ENCODE results near the gene LRRC40.
A peak's percentile ranks its signal among the peaks of the same experiment; 100 is the strongest.
"Not testable (repeated sequence)": the region's sequence is repeated elsewhere in the genome, so short reads cannot be mapped to it uniquely, and the experiment has no call there.

The LRRC40 gene

DNA sequence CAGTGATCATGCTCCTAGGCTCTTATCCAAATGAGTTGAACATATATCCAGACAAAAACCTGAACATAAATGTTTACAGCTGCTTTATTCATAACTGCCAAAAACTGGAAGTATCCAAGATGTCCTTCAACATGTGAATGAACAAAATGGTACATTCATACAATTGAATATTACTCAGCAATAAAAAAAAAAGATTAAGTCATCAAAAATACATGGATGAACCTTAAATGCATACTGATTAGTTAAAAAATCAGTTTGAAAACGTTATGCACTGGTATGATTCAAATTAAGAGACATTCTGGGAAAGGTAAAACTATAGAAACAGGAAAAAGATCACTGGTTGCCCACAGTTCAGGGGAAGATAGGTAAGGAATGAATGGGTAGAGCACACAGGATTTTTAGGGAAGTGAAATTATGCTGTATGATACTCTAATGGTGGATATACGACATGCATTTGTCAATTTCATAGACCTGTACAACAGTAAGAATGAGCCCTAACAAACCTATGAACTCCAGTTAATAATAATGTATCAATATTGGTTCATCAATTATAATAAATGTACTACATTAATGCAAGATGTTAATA is 3.1 kb downstream of the LRRC40 start:
- DNase-seq (ENCODE audit: low read depth) = no peak

DNA sequence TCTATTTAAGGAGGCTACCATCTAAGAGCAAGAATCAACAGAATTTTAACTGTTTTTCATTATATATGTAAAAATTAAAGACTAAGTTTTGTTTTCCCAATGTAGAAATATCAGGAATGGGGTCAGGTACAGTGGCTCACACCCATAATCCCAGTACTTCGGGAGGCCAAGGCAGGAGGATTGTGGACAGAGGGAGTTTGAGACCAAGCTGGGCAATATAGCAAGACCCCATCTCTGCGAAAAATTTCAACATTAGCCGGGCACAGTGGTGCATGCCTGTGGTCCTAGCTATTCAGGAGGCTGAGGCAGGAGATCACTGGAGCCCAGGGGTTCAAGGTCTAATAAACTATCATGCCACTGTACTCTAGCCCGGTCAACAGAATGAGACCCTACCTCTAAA is 5.3 kb downstream of the LRRC40 start:
- DNase-seq (ENCODE audit: low read depth) = no peak

DNA sequence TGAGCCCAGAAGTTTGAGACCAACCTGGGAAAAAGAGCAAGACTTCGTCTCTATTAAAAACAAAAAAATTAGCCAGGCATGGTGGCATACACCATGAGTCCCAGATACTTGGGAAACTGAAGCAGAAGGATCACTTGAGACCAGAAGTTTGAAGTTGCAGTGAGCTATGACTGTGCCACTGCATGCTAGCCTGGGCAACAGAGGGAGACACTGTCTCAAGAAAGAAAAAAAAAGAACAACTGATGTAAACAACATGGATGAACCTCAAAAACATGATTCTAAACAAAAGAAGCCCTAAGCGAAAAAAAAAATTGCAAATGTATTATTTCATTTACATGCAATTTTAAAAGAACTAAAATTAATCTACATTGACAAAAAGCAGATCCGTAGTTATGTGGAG is 9.0 kb downstream of the LRRC40 start:
- DNase-seq (ENCODE audit: low read depth) = no peak

DNA sequence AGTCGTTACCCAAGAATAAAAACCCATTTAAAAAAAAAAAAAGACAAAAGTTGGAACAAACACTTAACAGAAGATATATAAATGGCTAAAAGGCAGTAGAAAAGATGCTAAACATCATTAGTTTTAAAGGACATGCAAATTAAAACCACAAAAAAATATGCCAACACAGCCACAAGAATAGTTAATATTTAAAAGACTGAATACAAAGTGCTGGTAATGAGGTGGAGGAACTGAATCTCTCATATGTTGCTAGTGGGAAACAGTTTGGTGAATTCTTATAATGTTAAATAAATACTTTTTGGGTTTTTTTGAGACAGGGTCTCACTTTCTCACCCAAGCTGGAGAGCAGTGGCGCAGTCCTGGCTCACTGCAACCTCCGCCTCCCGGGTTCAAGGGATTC is 10.0 kb downstream of the LRRC40 start:
- no peak for DNase-seq (ENCODE audit: low read depth)

DNA sequence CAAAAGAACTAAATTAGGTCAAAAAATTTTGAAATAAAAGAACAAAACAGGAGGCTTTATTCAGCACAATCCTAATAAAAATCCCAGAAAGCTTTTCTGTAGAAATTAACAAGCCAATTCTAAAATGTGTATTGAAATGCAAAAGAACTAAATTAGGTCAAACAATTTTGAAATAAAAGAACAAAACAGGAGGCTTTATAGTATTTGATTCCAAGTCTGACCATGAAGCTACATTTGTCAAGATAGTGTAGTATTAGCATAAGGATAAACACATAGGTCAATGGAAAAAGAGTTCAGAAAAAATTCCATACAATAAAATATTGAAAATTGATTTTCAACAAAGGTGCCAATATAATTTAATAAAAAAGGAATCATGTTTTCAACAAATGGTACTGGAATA is 10.8 kb downstream of the LRRC40 start:
- no peak for DNase-seq (ENCODE audit: low read depth)

DNA sequence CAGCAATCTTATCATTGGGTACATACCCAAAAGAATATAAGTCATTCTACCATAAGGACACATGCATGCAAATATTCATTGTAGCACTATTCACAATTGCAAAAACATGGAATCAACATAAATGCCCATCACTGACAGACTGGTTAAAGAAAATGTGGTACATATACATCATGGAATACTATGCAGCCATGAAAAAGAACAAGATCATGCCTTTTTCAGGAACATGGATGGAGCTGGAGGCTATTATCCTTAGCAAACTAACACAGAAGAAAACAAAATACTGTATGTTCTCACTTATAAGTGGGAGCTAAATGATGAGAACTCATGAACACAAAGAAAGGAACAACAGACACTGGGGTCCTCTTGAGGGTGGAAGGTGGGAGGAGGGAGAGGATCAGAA is 12.9 kb downstream of the LRRC40 start:
- not testable (repeated sequence) for DNase-seq (ENCODE audit: low read depth)

DNA sequence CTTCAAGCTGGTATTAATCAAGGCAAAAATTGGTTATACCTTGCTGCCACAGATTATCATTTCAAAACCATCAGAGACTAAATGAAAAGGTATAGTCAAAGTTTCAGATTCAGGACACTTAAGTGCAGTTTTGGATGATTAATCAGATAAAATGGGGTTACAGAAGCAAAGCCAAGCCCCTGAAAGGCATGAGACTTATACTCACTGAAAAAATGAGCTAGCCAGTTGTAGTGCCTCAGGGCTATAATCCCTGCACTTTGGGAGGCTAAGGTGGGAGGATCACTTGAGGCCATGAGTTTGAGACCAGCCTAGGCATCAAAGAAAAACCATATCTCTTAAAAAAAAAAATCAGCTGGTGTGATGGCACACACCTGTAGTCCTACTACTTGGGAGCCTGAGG is 15.2 kb downstream of the LRRC40 start:
- DNase-seq (ENCODE audit: low read depth) = no peak

DNA sequence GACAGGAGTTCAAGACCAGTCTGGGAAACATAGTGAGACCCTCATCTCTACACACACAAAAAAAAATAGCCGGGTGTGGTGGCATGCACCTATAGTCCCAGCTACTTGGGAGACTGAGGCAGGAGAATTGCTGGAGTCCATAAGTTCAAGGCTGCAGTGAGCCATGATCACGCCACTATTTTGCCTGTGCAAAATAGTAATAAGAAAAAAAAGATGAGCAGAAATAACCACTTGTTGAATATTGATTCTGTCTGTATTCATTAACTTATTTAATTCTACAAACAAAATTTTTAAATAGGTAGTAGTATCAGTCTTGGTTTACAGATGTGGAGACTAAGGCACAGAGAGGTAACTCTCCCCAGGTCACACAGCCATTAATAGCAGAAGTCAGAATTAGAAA is 16.9 kb downstream of the LRRC40 start:
- no peak for DNase-seq (ENCODE audit: low read depth)

DNA sequence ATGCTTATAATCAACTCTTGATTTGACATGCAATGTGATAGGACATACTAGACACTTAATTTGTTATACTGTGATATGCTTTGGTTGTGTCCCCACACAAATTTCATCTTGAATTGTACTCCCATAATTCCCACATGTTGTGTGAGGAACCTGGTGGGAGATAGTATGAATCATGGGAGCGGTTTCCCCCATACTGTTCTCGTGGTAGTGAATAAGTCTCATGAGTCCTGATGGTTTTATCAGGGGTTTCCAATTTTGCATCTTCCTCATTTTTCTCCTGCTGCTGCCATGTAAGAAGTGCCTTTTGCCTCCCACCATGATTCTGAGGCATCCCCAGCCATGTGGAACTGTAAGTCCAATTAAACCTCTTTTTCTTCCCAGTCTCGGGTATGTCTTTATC is 20.2 kb downstream of the LRRC40 start:
- DNase-seq (ENCODE audit: low read depth) = not testable (repeated sequence)

DNA sequence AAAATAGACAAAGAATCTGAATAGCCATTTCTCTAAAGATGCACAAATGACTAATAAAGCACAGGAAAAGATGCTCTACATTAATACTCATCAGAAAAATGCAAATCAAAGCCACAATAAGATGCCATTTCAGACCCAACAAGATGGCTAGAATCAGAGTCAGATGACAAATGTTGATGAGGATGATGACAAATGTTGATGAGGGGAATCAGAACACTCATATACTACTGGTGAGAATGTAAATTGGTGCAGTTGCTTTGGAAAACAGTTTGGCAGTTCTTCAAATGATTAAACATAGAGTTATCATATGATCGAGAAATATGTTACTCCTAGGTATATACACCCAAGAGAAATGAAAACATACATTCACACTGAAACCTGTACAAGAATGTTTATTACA is 33.9 kb downstream of the LRRC40 start:
- no peak for DNase-seq (ENCODE audit: low read depth)

DNA sequence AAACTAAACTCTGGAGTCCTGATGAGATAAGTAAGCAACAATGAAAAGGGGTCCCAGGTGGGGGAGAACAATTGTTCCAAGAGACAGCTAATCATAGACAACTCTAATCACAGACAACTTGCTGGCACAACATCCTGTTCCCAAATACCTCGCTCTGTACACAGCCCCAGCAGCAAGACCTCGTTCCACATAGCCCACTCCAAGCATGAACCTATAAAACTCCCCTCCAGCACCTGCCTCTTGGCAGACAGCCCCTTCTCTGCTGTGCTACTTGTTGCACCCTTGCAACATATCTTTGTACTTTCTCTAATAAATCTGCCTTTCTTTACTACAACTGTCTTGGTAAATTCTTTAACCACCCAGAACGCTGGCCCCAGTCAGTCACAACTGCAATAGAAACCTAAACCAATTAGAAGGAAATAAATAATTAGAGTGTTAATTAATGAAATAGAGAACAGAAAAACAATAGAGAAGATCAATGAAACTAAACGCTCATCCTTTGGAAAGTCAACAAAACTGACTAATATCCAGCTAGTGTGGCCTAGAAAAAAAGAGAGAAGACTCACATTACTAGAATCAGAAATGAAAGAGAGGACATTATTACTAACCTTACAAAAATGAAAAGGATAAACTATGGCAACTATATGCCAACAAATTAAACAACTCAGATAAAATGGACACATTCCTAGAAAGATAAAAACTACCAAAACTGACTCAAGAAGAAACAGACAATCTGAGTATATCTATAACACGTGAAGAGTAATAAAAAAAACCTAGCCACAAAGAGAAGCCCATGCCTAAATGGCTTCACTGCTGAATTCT is 36.1 kb downstream of the LRRC40 start:
- no peak for DNase-seq (ENCODE audit: low read depth)

DNA sequence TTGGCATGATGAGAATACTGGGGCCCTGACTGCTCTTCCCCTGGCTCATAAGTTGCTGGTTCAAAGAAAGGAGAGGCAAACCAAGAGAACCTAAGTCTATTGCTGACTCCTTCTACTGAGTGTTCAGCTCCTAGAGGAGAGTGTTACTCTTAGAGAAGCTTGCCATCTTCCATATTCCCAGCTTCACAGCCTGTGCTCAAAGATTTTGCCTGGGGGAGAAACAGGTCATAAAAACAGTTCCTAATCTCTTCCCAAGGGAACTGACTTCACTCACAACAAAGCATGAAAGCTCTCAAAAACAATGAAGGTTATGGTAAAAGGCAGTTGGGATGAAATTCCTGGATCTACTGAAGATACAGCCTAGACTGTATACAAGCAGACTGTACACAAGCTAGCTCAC is 37.1 kb downstream of the LRRC40 start:
- no peak for DNase-seq (ENCODE audit: low read depth)

DNA sequence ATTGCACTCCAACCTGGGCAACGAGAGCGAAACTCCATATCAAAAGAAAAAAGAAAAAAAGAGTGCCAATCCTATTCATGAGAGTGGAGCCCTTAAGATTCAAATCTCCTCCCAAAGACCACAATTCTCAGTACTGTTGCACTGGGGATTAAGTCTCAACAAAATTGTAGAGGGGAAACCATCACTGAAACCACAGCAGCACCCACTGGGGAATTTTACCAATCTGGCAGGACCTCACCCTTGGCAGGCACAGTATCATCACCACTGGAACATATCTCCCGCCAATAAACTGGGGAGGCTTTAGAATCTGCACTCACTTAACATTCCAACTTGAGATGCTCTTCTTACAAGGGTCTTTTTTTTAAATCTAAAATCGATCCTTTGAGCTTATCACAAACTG is 41.0 kb downstream of the LRRC40 start:
- DNase-seq (ENCODE audit: low read depth) = no peak

DNA sequence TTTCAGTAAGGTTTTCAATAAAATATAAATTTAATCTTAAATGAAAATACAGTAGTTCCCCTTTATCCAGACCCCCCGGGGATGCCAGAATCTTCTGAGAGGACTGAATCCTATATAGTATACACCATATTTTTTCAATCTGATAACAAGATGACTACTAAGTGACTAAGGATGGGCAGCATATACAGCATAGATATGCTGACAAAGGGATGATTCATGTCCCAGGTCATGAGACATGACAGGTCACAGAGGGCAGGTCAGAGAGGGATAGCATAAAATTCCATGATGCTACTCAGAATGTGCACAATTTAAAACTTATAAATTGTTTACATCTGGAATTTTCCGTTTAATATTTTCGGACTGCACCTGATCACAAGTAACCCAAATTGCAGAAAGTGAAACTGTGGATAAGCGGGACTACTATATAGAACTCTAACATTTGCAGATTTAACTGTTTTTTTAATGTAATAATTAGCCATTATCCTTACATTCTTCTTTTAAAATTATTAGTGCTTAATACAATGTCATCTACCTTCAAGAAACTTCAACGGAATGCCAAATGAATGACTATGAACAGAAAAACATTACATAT is 48.8 kb downstream of the LRRC40 start:
- no peak for DNase-seq (ENCODE audit: low read depth)

DNA sequence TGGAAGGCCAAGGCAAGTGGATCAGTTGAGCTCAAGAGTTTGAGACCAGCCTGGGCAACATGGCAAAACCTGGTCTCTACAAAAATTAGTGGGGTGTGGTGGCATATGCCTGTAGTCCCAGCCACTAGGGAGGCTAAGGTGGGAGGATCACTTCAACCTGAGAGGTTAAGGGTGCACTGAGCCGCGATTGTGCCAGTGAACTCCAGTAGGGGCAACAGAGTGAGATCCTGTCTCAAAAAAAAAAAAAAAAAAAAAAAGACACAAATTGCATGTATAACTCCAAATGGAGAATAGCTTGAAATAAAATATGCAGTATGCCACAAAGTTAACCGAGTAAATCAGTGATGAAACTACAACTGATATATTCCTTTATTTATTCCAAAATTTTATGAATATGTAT is 51.6 kb downstream of the LRRC40 start:
- DNase-seq (ENCODE audit: low read depth) = no peak

DNA sequence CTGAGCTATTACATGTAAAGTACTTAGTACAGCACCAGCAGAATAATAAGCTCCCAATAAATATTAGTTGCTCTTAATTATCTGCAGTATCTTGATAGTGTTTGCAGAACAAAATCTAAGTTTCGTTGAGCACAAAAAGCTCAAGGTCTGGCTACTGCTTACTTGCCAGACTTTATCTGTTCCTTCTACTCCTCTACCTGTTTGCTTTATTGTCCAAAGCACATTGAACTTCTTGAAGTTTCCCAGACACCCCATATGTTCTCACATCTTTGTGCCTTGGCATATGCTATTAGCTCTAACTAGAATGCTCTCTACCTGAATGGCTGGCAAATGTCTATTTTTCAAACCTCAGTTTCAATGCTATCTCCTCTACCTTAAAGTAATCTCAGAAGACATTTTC is 54.9 kb downstream of the LRRC40 start:
- no peak for DNase-seq (ENCODE audit: low read depth)

DNA sequence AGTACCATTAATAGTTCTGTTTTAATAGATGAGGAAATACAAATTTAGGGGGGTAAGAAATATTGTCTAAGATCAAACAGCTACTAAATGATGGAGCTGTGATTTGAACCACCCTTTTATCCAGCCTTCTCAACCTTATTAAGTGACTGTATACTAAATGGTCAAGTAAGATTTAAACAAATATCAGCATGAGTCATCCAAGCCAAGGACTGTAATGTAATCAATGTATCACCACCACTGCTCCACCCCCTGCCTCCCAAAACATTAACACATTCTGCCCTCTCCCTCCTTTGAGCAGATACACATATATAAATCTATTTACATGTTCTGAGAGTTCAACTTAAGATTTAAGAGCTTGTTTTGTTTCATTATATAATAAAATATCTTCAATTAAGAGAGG is 58.9 kb downstream of the LRRC40 start:
- no peak for DNase-seq (ENCODE audit: low read depth)

DNA sequence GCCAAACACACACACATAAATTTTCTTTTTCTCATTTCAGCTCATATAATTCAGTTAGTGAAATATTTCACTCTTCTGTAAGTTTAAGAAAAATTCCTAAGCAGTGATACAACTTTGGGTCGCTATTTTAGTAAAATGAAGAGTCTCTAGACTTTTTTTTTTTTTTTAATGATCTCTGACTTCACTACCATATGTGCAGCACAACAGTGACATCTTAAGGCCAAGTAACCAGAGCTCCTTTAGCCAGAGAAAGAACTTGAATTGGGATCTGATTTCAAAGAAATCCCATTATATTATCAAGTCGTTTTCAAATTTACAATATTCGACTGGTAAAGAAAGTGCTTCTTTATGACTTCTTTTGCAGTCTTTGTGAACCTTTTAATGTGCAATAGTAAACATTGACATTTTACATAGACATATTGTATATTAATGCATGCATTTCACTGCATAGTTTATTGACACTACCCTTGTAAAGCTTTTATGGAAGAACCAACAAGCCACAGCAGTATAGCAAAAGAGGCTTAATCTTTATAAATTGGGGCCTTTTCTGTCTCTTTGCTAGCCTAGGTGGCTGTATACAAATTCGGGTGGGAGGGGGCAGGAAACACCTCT is 62.2 kb downstream of the LRRC40 start:
- no peak for DNase-seq (ENCODE audit: low read depth)

DNA sequence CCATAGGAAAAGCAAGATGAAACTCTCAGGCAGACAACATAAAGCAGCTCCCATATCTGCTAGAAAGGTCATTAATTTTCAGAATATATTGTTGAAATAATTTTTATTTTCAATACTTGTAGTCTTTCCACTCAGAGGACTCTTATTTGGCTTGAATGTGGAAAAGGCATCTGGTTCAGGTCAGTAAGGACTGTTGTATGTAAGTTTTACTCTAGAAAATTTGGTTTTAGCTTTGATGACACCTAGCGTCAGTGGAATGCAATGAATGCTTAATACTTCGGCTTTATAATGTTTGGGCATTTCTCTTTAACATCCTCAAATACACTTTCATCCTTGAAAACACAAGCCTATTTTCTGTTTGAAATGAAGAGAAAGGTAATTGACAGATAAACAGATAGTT is 63.3 kb downstream of the LRRC40 start:
- DNase-seq (ENCODE audit: low read depth) = no peak

DNA sequence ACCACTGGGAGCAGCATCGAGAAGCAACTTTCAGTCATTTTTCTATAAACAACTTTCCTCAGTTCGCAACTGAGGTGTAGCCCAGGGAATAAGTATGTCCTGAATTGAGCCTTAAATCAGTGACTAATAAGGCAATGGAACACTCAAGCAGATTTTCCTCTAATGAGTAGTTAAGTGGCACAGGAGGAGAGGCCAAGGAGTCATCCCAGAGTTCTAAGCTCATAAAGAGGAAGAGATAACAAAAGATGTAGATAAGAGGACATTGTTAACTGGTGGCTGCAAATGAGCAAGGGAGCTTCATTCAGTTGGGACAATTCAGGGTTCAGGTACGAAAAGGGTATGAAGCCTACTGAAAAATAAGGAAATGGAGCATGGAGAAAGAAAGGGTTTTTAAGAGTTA is 64.5 kb downstream of the LRRC40 start:
- DNase-seq (ENCODE audit: low read depth) = no peak

DNA sequence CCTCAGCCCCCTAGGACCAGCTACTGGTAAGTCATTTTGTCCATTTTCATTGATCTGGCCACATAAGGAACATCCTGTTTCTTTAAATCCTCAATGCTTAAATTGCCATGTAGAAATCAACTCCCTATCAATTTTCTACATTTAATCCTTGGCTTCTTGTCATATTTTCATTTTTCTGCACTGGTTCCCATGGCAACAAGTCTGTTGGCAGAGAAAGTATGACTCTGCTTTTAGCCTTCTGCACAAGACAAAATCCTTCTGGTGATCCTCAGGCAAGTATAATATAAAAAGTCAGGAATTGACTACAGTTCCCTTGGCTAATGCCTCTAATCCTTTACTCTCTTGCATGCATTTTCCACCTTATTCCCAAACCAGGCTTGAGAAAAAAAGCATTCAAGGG is 65.0 kb downstream of the LRRC40 start:
- peak; percentile 68 for DNase-seq (ENCODE audit: low read depth)

DNA sequence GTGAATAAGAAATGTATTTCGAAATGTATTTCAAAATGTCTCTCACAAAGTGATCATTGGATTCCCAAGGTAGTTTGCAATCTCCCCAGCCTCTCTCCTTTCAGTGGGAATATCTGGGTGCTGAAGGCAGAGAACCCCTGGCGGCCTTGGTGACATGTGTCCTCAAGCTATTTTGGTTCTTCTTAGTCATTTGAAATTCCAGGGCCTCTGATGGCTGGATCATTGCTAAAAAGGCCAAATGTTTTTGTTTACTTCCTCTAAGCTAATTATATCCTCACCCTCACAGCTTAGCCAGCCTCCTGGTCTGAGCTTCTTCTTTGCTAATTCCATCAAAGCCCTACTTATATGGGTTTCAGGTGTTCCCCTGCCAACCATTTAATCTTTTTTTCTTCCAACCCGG is 71.2 kb downstream of the LRRC40 start:
- no peak for DNase-seq (ENCODE audit: low read depth)

DNA sequence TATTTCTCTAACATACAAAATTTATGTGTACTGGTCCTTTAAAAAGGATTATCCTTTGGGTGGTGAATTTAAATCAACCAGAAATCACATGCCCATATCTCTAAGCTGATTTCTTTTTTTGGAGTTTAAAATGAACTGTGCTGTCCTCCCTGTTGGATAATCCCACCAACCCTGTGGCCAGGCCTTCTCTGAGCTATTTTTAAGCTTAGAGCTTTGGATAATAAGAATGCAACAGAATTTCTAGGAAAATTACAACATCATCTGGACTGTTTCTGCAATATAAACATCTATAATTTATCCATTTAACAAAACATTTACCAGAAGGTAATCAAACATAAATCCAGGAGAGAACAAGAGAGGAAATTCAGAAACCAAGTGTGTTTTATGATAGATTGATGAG is 88.3 kb downstream of the LRRC40 start:
- no peak for DNase-seq (ENCODE audit: low read depth)

All from GM04503 (cell line).